AG04450 (cell line): ENCODE results near the gene IP6K1. TPM values are rescaled to one million over a fixed set of nuclear protein-coding genes. Genes with fewer than 3 reads are reported as not detected.
A peak's percentile ranks its signal among the peaks of the same experiment; 100 is the strongest.
"Not testable (repeated sequence)": the region's sequence is repeated elsewhere in the genome, so short reads cannot be mapped to it uniquely, and the experiment has no call there.

Experiments used
- CTCF ChIA-PET: fragments of 300-600, 350-600 bp; formaldehyde crosslinking; extraction: SDS; loops from one replicate; lab custom pipeline; 2022; ENCODE audit warnings: antibody characterized with exemption, inconsistent platforms; lab: Charles Lee
- POLR2A ChIA-PET: fragments of 350-600 bp; formaldehyde crosslinking; extraction: SDS; loops from one replicate; lab custom pipeline; 2021; ENCODE audit warnings: antibody characterized with exemption, inconsistent platforms; lab: Yijun Ruan, JAX
- DNase-seq: peaks from one replicate; pipeline ENCODE4 v3.0.0-alpha.2; 2011; ENCODE audit warnings: low read depth, low spot score
- H3K27ac ChIP-seq: one replicate; pipeline ENCODE4 v1.5.1; 2012; ENCODE audit warnings: low read depth, low read length, control low read depth
- H3K27me3 ChIP-seq: one replicate; pipeline ENCODE4 v1.6.0; 2012; ENCODE audit warnings: low read length; ENCODE audit not compliant: control insufficient read depth, insufficient read depth
- H3K4me3 ChIP-seq: 2 replicates; pipeline ENCODE4 v1.5.1; 2011; ENCODE audit warnings: mild to moderate bottlenecking, low read depth, low read length, control low read depth
- H3K9me3 ChIP-seq: 2 replicates; pipeline ENCODE4 v1.5.1; 2012; ENCODE audit warnings: low read length; ENCODE audit not compliant: control insufficient read depth, insufficient read depth
- CTCF ChIP-seq: IDR thresholded peaks from 2 replicates; pipeline ENCODE4 v1.5.1; 2011; ENCODE audit warnings: low read depth, low read length, control low read depth, inconsistent platforms
- polyA minus RNA-seq: library from RNA; depleted of rRNA, polyadenylated mRNA; stranded (reverse); fragments of >200 nt; gene quantifications from 2 replicates; pipeline ENCODE4 v1.2.3, GENCODE V29; 2011; rRNA and poly(A)+ RNA removed
- polyA plus RNA-seq: library from polyadenylated mRNA; depleted of rRNA; stranded (reverse); fragments of >200 nt; gene quantifications from 2 replicates; pipeline ENCODE4 v1.2.3, GENCODE V29; 2011; rRNA removed

The IP6K1 gene
- polyA plus RNA-seq (40.4 and 53.5 TPM in 2 replicates), polyA minus RNA-seq (104 and 146 TPM in 2 replicates)

GRCh38 chr3:49786357-49787181 lies at the start of gene IP6K1:
IP6K1 (minus strand) TSS chr3:49786542; CDS start chr3:49748040, 38,502 bp downstream.
- POLR2A ChIA-PET = interaction anchor here (0.6 to 1.5 kb wide), 8 partner anchors 8 to 1069 kb away, joined by 3 to 9 read pairs (median 3); partner anchors contain the start of genes CDHR4 and INKA1
- no peak for TF ChIP-seq CTCF
- H3K9me3 ChIP-seq = no peaks in the 10 kb centered on the region
- DNase-seq = peak; percentile 100
- H3K4me3 ChIP-seq = peak within 1 kb of the TSS; percentile 69
- CTCF ChIA-PET = interaction anchor here (0.5 to 2.1 kb wide), 4 partner anchors 16 to 448 kb away, joined by 3 to 12 read pairs (median 3); partner anchors contain the start of gene INKA1
- no peaks in the 10 kb centered on the region for H3K27me3 ChIP-seq
- peak within 1 kb of the TSS; percentile 80 for H3K27ac ChIP-seq

GRCh38 chr3:49831341-49831740 lies 45.0 kb upstream of the IP6K1 start:
- no peak for TF ChIP-seq CTCF
- Histone ChIP-seq H3K4me3 (no peak overlapping the region), H3K27me3 (no peaks in the 10 kb centered on the region), H3K9me3 (no peaks in the 10 kb centered on the region), H3K27ac (no peak overlapping the region)
- DNase-seq = no peak
- ChIA-PET POLR2A (no interaction called here), CTCF (interaction anchor here (5.9 kb wide), 1 partner anchor 7 kb away, joined by 43 read pairs; no protein-coding TSS in a partner anchor)

GRCh38 chr3:49826016-49826415 lies 39.7 kb upstream of the IP6K1 start:
- Histone ChIP-seq H3K27ac (no peak overlapping the region), H3K4me3 (no peak overlapping the region), H3K27me3 (no peaks in the 10 kb centered on the region), H3K9me3 (no peaks in the 10 kb centered on the region)
- TF ChIP-seq CTCF = no peak
- POLR2A ChIA-PET = interaction anchor here (0.7 to 1.2 kb wide), 2 partner anchors 12 to 23 kb away, joined by 3 to 4 read pairs; partner anchors contain the start of gene INKA1
- CTCF ChIA-PET = interaction anchor here (0.8 to 5.9 kb wide), 2 partner anchors 12 to 24 kb away, joined by 3 to 43 read pairs; no protein-coding TSS in a partner anchor
- DNase-seq = no peak

- H3K4me3 ChIP-seq, H3K27me3 ChIP-seq, DNase-seq, H3K27ac ChIP-seq, POLR2A ChIA-PET, H3K9me3 ChIP-seq: not testable (repeated sequence)
- CTCF ChIA-PET = interaction anchor here (0.9 kb wide), 1 partner anchor 16 kb away, joined by 3 read pairs; no protein-coding TSS in a partner anchor
Observed at GRCh38 chr3:49823131-49823530, 36.8 kb upstream of the IP6K1 start.

- ChIA-PET POLR2A (interaction anchor here (0.6 to 2.1 kb wide), 3 partner anchors 11 to 343 kb away, joined by 3 to 16 read pairs (median 3); partner anchors contain the start of genes INKA1 and RBM6), CTCF (interaction anchor here (2.0 to 2.1 kb wide), 2 partner anchors 11 to 25 kb away, joined by 10 to 16 read pairs; partner anchors contain the start of gene INKA1)
- no peak for TF ChIP-seq CTCF
- Histone ChIP-seq H3K9me3 (no peaks in the 10 kb centered on the region), H3K27ac (peak within 1 kb of the TSS; percentile 1), H3K4me3 (peak within 1 kb of the TSS; percentile 72), H3K27me3 (no peaks in the 10 kb centered on the region)
- no peak for DNase-seq
Observed at GRCh38 chr3:49813497-49814174, 27.3 kb upstream of the IP6K1 start, which contains the start of gene UBA7. UBA7 (minus strand) TSS chr3:49813953; CDS start chr3:49813787, 166 bp downstream.
